HFFc6 (cell line): ENCODE results near the gene DBF4. TPM values are rescaled to one million over a fixed set of nuclear protein-coding genes. Genes with fewer than 3 reads are reported as not detected.
"Not testable (repeated sequence)": the region's sequence is repeated elsewhere in the genome, so short reads cannot be mapped to it uniquely, and the experiment has no call there.

Source experiments
- DNase-seq: peaks from one replicate; pipeline ENCODE4 v3.0.0-alpha.2; 2018
- H3K27ac Mint-ChIP-seq: 2 replicates; pipeline ENCODE4 v1.8.0; 2020; ENCODE audit warnings: mild to moderate bottlenecking, mixed read lengths
- H3K27me3 Mint-ChIP-seq: 2 replicates; pipeline ENCODE4 v1.8.0; 2021; ENCODE audit warnings: mild to moderate bottlenecking, moderate library complexity, mixed read lengths; ENCODE audit not compliant: insufficient read depth
- H3K36me3 Mint-ChIP-seq: 2 replicates; pipeline ENCODE4 v1.8.0; 2021; ENCODE audit warnings: low read depth, mixed read lengths
- H3K4me1 Mint-ChIP-seq: 2 replicates; pipeline ENCODE4 v1.8.0; 2020; ENCODE audit warnings: low read depth, mixed read lengths
- H3K4me3 Mint-ChIP-seq: 2 replicates; pipeline ENCODE4 v1.8.0; 2020; ENCODE audit warnings: mild to moderate bottlenecking, moderate library complexity, mixed read lengths
- H3K9me3 Mint-ChIP-seq: 2 replicates; pipeline ENCODE4 v1.8.0; 2020; ENCODE audit warnings: mild to moderate bottlenecking, mixed read lengths
- total RNA-seq, 6 experiments: library from RNA; stranded (reverse); fragmentation: NEBNext Ultra II Directional; extraction: Animal tissue kit (Norgen Biotek cat#: 25700); gene quantifications; 2 replicates in 1 of 6; 3 replicates in 5 of 6; pipeline ENCODE4 v1.2.3, GENCODE V29; 2021
- TF ChIP-seq, protein P1 (sequence below): fragments of 200-600 bp; sonication (generic); IDR thresholded peaks from 2 replicates; pipeline ENCODE4 v1.5.0; 2021; ENCODE audit warnings: antibody characterized with exemption, mild to moderate bottlenecking

The DBF4 gene
- total RNA-seq, 6 experiments from 2014 or later: 16.1 to 25.3 (median 23.5) TPM

GRCh38 chr7:87895363-87895762 lies 19.1 kb downstream of the DBF4 start:
- H3K9me3 Mint-ChIP-seq: no peaks in the 10 kb centered on the region
- DNase-seq: no peak
- H3K4me3 Mint-ChIP-seq: no peak overlapping the region
- H3K27ac Mint-ChIP-seq: no peak overlapping the region
- H3K4me1 Mint-ChIP-seq: no peaks in the 10 kb centered on the region
- H3K27me3 Mint-ChIP-seq: no peaks in the 10 kb centered on the region
- H3K36me3 Mint-ChIP-seq: peaks cover 13% of the 10 kb centered on the region
- TF ChIP-seq, protein P1, sequence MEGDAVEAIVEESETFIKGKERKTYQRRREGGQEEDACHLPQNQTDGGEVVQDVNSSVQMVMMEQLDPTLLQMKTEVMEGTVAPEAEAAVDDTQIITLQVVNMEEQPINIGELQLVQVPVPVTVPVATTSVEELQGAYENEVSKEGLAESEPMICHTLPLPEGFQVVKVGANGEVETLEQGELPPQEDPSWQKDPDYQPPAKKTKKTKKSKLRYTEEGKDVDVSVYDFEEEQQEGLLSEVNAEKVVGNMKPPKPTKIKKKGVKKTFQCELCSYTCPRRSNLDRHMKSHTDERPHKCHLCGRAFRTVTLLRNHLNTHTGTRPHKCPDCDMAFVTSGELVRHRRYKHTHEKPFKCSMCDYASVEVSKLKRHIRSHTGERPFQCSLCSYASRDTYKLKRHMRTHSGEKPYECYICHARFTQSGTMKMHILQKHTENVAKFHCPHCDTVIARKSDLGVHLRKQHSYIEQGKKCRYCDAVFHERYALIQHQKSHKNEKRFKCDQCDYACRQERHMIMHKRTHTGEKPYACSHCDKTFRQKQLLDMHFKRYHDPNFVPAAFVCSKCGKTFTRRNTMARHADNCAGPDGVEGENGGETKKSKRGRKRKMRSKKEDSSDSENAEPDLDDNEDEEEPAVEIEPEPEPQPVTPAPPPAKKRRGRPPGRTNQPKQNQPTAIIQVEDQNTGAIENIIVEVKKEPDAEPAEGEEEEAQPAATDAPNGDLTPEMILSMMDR: no peak

- peaks cover 12% of the 10 kb centered on the region for H3K36me3 Mint-ChIP-seq
- TF ChIP-seq, protein P1: no peak
- no peak overlapping the region for H3K27ac Mint-ChIP-seq
- H3K27me3 Mint-ChIP-seq: no peaks in the 10 kb centered on the region
- no peak overlapping the region for H3K4me3 Mint-ChIP-seq
- H3K9me3 Mint-ChIP-seq: no peaks in the 10 kb centered on the region
- H3K4me1 Mint-ChIP-seq: no peaks in the 10 kb centered on the region
- DNase-seq: no peak
Measured at GRCh38 chr7:87899255-87899654, 23.0 kb downstream of the DBF4 start.

DNA sequence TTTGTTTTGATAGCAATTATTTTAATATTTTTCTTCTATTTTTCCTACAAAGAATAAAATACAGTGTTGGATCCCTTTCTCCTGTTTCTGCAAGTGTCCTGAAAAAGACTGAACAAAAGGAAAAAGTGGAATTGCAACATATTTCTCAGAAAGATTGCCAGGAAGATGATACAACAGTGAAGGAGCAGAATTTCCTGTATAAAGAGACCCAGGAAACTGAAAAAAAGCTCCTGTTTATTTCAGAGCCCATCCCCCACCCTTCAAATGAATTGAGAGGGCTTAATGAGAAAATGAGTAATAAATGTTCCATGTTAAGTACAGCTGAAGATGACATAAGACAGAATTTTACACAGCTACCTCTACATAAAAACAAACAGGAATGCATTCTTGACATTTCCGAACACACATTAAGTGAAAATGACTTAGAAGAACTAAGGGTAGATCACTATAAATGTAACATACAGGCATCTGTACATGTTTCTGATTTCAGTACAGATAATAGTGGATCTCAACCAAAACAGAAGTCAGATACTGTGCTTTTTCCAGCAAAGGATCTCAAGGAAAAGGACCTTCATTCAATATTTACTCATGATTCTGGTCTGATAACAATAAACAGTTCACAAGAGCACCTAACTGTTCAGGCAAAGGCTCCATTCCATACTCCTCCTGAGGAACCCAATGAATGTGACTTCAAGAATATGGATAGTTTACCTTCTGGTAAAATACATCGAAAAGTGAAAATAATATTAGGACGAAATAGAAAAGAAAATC lies 31.0 kb downstream of the DBF4 start:
- not testable (repeated sequence) for DNase-seq, H3K9me3 Mint-ChIP-seq, H3K27ac Mint-ChIP-seq, H3K27me3 Mint-ChIP-seq, H3K4me1 Mint-ChIP-seq, H3K4me3 Mint-ChIP-seq
- peaks cover 14% of the 10 kb centered on the region for H3K36me3 Mint-ChIP-seq

- H3K27ac Mint-ChIP-seq, H3K4me1 Mint-ChIP-seq, H3K4me3 Mint-ChIP-seq, H3K9me3 Mint-ChIP-seq, DNase-seq, H3K27me3 Mint-ChIP-seq: not testable (repeated sequence)
- H3K36me3 Mint-ChIP-seq: peaks cover 14% of the 10 kb centered on the region
Measured at GRCh38 chr7:87908814-87909213, 32.5 kb downstream of the DBF4 start.

DNA sequence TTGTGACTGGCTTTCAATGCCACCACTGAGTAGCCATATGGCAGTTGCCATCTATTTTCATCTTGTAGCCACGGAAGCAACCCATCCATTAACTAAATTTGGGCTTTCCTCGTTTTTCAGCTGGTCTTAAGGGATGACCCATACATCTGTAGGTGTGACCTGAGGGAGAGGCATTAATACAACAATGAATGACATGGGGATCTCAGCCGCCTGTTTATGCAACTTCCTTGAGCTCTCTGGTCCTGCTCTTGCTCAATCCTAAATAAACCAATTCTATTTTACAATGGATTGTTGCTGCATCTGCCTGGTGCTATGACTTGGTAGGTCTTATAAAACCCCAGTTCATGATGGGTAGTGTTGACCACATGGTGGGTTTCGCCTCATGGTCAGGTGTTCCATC lies 35.8 kb downstream of the DBF4 start:
- TF ChIP-seq, protein P1: no peak
- H3K36me3 Mint-ChIP-seq: peaks cover 7% of the 10 kb centered on the region
- H3K27me3 Mint-ChIP-seq: no peaks in the 10 kb centered on the region
- H3K9me3 Mint-ChIP-seq: no peaks in the 10 kb centered on the region
- no peaks in the 10 kb centered on the region for H3K4me1 Mint-ChIP-seq
- DNase-seq: no peak
- H3K4me3 Mint-ChIP-seq: no peak overlapping the region
- no peak overlapping the region for H3K27ac Mint-ChIP-seq

GRCh38 chr7:87918740-87919139 lies 42.4 kb downstream of the DBF4 start:
- Mint-ChIP-seq H3K9me3 (no peaks in the 10 kb centered on the region), H3K4me3 (no peak overlapping the region), H3K27ac (no peak overlapping the region), H3K4me1 (no peaks in the 10 kb centered on the region), H3K36me3 (no peaks in the 10 kb centered on the region), H3K27me3 (peaks cover 1% of the 10 kb centered on the region; the same call in 1 of the 2 replicates)
- TF ChIP-seq, protein P1: no peak
- no peak for DNase-seq
